Left ventricle myocardium inferior (tissue), 1 donor: ENCODE results near the gene UNC119. TPM values are rescaled to one million over a fixed set of nuclear protein-coding genes. Genes with fewer than 3 reads are reported as not detected.

Experiments
- DNase-seq: peaks from one replicate; pipeline ENCODE4 v3.0.0-alpha.2; 2020
- H3K27ac ChIP-seq: fragments of 200-600 bp; replicated peaks from 2 replicates; pipeline ENCODE4 v1.8.0; 2021
- H3K27me3 ChIP-seq: fragments of 200-600 bp; 2 replicates; pipeline ENCODE4 v1.8.0; 2021; ENCODE audit warnings: low read depth
- H3K36me3 ChIP-seq: fragments of 200-600 bp; 2 replicates; pipeline ENCODE4 v1.8.0; 2021
- H3K4me1 ChIP-seq: fragments of 200-600 bp; 2 replicates; pipeline ENCODE4 v1.8.0; 2021
- H3K4me3 ChIP-seq: fragments of 200-600 bp; 2 replicates; pipeline ENCODE4 v1.8.0; 2021; ENCODE audit warnings: mild to moderate bottlenecking, moderate library complexity
- H3K9me3 ChIP-seq: fragments of 200-600 bp; replicated peaks from 2 replicates; pipeline ENCODE4 v1.8.0; 2021
- intact Hi-C: fragments of 100-400 bp; cut with micrococcal nuclease; formaldehyde crosslinking; loops from one replicate; pipeline ENCODE4 v1.11.0; 2022
- total RNA-seq: library from RNA; stranded (reverse); fragmentation: NEBNext Ultra II Directional; extraction: Animal tissue kit (Norgen Biotek cat#: 25700); gene quantifications from one replicate; pipeline ENCODE4 v1.2.1, GENCODE V29; 2021
- TF ChIP-seq, protein P1 (sequence below): fragments of 200-600 bp; IDR thresholded peaks from 2 replicates; pipeline ENCODE4 v1.8.0; 2021; ENCODE audit warnings: antibody characterized with exemption, mild to moderate bottlenecking, borderline replicate concordance
- donor health status: DM: no; HTN: yes; CAD: no; lungs with severe emphysema.

UNC119 gene
- total RNA-seq, 1 donor from 2014 or later = 22.5 TPM

DNA sequence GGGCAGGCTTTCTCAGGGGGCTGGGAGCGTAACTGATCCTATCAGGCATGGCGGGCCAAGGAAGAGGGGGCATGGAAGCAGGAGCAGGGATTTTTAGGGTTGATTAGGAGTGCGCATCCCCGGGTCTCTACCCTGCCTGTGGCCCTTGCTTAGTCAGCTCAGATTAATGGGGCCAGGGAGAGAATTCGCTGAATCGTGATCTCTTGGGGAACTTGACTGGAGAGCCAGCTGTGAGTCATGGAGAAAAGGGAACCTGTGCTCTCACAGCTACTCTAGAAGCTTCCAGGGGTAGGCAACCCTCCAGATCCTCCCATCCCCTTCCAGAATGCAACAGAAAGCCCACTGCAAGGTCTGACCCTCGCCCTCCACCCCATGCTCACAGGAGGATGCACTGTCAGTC is 42.6 kb downstream of the UNC119 start:
- intact Hi-C loops = no loop called here
- Histone ChIP-seq H3K36me3 (no peaks in the 10 kb centered on the region), H3K4me3 (no peak overlapping the region), H3K27ac (no peak overlapping the region), H3K4me1 (no peaks in the 10 kb centered on the region), H3K27me3 (peaks cover 98% of the 10 kb centered on the region), H3K9me3 (no peaks in the 10 kb centered on the region)
- DNase-seq = no peak
- TF ChIP-seq, protein P1, sequence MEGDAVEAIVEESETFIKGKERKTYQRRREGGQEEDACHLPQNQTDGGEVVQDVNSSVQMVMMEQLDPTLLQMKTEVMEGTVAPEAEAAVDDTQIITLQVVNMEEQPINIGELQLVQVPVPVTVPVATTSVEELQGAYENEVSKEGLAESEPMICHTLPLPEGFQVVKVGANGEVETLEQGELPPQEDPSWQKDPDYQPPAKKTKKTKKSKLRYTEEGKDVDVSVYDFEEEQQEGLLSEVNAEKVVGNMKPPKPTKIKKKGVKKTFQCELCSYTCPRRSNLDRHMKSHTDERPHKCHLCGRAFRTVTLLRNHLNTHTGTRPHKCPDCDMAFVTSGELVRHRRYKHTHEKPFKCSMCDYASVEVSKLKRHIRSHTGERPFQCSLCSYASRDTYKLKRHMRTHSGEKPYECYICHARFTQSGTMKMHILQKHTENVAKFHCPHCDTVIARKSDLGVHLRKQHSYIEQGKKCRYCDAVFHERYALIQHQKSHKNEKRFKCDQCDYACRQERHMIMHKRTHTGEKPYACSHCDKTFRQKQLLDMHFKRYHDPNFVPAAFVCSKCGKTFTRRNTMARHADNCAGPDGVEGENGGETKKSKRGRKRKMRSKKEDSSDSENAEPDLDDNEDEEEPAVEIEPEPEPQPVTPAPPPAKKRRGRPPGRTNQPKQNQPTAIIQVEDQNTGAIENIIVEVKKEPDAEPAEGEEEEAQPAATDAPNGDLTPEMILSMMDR = no peak

DNA sequence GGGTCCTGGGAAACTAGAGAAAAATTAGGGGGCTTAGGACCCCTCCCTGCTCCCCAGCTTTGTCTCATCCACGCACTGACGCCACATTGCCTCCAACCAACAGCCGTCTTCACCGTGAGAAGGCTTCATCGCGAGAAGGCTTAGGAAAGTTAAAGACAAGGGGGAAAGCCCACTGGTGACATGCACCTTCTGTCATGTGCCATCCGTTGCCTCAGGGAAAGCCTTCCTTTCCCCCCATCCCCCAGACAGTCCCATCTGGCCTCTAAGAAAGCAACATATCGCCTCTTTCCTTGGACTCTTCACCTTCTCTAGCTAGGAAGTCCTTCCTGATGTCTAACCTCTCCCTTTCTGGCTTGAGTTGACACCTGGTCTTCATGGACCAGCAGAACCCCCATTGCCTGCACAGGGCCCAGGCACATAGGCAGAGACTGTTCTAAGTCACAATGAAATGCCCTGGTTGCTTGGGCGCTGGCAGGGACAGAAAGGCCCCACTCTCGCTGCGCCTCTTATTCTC is 44.2 kb downstream of the UNC119 start:
- peaks cover 88% of the 10 kb centered on the region for H3K27me3 ChIP-seq
- no peaks in the 10 kb centered on the region for H3K9me3 ChIP-seq
- no peaks in the 10 kb centered on the region for H3K4me1 ChIP-seq
- intact Hi-C loops = no loop called here
- no peak for DNase-seq
- TF ChIP-seq, protein P1 = no peak
- no peak overlapping the region for H3K27ac ChIP-seq
- no peaks in the 10 kb centered on the region for H3K36me3 ChIP-seq
- no peak overlapping the region for H3K4me3 ChIP-seq

GRCh38 chr17:28507567-28508203 is 44.7 kb downstream of the UNC119 start:
- H3K27me3 ChIP-seq = peaks cover 82% of the 10 kb centered on the region
- DNase-seq = no peak
- intact Hi-C loops = no loop called here

GRCh38 chr17:28506763-28507487 is 45.5 kb downstream of the UNC119 start:
- no peaks in the 10 kb centered on the region for H3K36me3 ChIP-seq
- TF ChIP-seq, protein P1 = no peak
- H3K27ac ChIP-seq = no peak overlapping the region
- no peak for DNase-seq
- H3K27me3 ChIP-seq = peaks cover 75% of the 10 kb centered on the region
- no peaks in the 10 kb centered on the region for H3K9me3 ChIP-seq
- no peak overlapping the region for H3K4me3 ChIP-seq
- intact Hi-C loops = no loop called here
- no peaks in the 10 kb centered on the region for H3K4me1 ChIP-seq

More at GRCh38 chr17:28507567-28508203, 44.7 kb downstream of the UNC119 start:
- no peaks in the 10 kb centered on the region for H3K36me3 ChIP-seq
- H3K27ac ChIP-seq = no peak overlapping the region
- H3K4me1 ChIP-seq = no peaks in the 10 kb centered on the region
- no peaks in the 10 kb centered on the region for H3K9me3 ChIP-seq
- no peak overlapping the region for H3K4me3 ChIP-seq
- TF ChIP-seq, protein P1 = no peak

DNA sequence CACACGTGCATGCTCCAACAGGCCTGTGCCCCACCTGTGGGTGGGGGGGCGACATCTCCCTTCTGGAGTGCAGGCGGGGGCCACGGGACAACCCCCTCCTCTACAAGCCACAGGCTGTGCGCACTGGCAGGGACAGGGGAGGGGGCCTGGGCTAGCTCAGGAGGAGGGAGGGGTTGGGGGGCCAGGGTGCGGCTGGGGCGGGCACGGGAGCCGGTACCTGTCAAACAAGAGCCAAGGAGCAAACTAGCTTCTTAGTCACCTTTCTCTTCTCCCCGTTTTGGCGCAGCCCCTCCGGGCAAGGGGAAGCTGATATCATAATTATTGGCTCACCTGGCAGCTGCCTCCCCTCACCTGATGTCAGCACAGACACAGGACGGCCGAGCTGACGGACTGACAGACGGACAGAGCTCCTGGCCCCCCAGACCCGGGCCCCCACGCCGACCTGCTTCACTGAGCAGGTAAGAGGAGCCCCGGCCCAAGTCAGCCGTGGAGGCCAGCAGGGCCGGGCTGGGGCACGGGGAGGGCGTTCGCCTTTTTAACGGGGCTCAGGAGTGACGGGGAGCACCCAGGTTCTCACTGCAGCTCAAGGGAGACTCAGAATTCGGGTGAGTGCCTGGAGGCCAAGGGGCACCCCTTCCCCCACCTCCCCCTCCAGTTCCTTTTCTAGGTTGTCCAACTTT is 46.3 kb downstream of the UNC119 start, which contains the start of gene FOXN1:
FOXN1 (plus strand) TSS at position 363 of the 680 bp plus-strand sequence. CDS start 17,622 bp downstream, outside the sequence.
- no peak within 1 kb of the TSS for H3K4me3 ChIP-seq
- TF ChIP-seq, protein P1 = no peak
- H3K9me3 ChIP-seq = no peaks in the 10 kb centered on the region
- intact Hi-C loops = no loop called here
- no peaks in the 10 kb centered on the region for H3K36me3 ChIP-seq
- H3K27me3 ChIP-seq = peaks cover 67% of the 10 kb centered on the region
- H3K27ac ChIP-seq = no peak within 1 kb of the TSS
- H3K4me1 ChIP-seq = peaks cover 6% of the 10 kb centered on the region
- no peak for DNase-seq
